Esophagus muscularis mucosa (tissue), 4 donors: Measurements from ENCODE around the gene NUP62.

ENCODE experiments used
- EP300 ChIP-seq: sonication (generic); formaldehyde crosslinking; IDR thresholded peaks from one replicate; pipeline ENCODE4 v1.6.1; 2017; ENCODE audit warnings: antibody characterized with exemption
- POLR2A ChIP-seq: fragments of 450-650 bp; IDR thresholded peaks from one replicate; pipeline ENCODE4 v1.6.1; 2017; ENCODE audit warnings: antibody characterized with exemption, moderate library complexity, mild to moderate bottlenecking, low read depth
- TF ChIP-seq, protein P1 (sequence below), 3 experiments: fragments of 200-600 bp in 2 of 3; fragments of 450-650 bp in 1 of 3; sonication (generic) in 2 of 3; IDR thresholded peaks; one replicate each; pipeline ENCODE4 v1.5.1; 2017 to 2019; ENCODE audit warnings: antibody characterized with exemption in 3 of 3, mild to moderate bottlenecking in 2 of 3, moderate library complexity in 1 of 3

DNA sequence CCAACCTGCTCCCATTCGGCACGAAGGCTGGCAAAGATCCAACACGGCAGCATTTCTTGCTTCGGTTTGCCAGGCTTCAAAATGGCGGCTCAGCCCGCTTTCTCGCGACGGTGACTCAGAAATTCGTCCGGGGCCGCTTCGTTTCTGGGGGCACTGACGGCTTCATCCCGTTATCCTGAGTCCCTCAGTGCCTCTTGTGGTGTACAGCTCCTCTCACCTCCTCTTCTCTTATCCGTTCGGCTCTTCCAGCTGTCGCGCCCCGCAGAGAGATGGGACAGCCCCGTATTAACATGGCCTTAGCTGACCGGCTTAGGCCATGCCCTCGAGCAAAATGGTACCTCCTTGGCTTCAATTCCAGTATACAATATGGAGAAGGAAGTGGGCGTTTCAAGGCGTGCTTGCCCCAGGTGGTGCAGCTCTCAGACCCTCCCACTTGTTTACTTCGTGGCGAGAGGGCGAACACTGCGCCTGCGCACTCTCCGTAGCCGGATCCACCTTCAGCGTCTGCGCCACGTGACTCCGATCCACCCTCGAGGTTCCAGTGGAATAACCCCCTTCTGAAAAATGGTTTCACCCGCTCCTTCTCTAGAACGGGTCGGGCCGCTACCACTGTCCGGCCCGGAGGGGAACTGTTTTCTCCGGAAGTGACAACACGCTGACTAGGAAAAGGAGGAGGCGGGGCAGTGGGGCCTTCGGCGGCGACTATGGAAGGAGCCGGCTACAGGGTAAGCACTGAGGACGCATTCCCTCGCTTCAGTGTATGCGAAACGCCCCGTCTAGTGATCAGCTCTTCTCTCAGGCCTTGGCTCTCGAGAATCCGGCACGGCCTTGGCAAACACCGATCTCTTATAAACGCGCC lies 52.1 kb downstream of the NUP62 start, which contains the start of the genes AKT1S1 and TBC1D17:
- TF ChIP-seq, protein P1, sequence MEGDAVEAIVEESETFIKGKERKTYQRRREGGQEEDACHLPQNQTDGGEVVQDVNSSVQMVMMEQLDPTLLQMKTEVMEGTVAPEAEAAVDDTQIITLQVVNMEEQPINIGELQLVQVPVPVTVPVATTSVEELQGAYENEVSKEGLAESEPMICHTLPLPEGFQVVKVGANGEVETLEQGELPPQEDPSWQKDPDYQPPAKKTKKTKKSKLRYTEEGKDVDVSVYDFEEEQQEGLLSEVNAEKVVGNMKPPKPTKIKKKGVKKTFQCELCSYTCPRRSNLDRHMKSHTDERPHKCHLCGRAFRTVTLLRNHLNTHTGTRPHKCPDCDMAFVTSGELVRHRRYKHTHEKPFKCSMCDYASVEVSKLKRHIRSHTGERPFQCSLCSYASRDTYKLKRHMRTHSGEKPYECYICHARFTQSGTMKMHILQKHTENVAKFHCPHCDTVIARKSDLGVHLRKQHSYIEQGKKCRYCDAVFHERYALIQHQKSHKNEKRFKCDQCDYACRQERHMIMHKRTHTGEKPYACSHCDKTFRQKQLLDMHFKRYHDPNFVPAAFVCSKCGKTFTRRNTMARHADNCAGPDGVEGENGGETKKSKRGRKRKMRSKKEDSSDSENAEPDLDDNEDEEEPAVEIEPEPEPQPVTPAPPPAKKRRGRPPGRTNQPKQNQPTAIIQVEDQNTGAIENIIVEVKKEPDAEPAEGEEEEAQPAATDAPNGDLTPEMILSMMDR (IDR thresholded peaks at IDR 0.05), result no peak
- TF ChIP-seq POLR2A (peak; percentile 94), EP300 (no peak)
